HG02798 (cell line): ENCODE data around the gene CEP250.

Source experiments
- ATAC-seq: cut with Tn5 transposase; IDR thresholded peaks from one replicate; pipeline ENCODE4 v1.9.1; 2021; ENCODE audit warnings: mild to moderate bottlenecking; ENCODE audit not compliant: unreplicated experiment, poor library complexity

CEP250 gene

DNA sequence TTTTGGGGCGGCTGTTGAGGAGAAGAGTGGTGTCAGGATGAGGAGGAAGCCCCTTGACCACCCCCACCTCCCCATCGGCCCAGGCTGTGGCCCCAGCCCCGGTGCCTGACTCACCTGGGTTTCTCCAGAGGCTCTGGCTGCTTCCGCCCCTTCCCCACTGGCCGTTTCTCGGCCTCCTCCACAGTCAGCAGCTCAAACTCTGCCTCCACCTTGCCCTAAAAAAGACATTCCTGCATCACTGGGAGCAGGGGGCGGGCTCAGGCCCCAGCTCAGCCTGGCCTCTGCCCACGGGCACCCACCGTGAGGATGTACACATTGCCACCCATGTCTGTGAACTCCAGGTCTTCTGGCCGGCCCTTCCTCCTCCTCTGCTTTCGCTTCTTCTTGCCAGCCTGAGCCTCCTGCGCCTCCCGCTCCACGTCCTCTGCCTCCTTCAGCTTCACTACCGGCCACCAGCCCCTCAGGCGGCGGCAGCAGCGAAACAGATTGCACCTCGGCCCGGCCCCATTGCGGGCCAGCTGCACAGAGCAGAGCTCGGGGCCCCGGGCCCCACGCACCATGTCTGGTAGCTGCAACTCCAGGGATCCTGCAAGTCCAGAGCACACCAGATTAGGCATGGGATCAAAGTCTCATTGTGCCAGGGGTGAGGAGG, 103.8 kb downstream of the CEP250 start:
- no peak for ATAC-seq

DNA sequence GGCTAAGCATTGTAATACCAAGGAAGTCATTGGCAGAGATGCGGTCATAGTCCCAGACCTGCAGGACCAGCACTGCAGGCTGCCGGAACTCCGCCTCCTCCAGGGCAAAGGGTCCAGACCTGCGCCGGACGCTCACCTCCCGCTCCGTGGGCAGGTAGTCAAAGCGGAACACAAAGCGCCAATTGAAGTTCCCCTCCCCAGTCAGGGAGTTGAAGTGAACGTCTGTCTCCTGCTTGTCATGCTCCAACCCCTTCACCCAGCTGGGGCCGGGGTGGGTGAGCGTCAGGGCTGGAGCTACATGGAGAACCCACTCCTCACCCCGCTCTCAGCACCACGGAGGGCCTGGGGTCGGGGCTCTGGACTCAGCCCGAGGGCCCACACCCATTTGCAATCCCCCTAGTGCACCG, 104.7 kb downstream of the CEP250 start:
- ATAC-seq, result no peak

DNA sequence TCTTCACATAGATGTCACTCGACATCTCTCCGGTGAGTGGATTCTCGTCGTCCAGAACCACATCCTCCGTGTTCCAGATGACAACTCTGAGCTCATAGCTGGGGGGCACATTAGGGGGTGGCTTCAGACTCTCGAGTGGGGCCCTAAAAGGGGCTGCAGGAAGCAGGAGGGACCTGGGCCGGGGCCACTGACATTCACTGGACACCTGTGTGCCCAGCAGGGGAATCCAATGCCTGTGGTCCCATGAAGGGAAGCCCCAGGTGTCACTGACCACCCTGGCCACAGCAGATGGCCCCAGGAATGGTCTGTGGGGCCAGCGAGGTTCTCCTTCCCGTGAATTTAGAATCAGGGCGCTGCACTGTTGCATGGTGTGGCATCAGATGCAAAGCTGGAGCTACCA, 105.1 kb downstream of the CEP250 start:
- no peak for ATAC-seq

DNA sequence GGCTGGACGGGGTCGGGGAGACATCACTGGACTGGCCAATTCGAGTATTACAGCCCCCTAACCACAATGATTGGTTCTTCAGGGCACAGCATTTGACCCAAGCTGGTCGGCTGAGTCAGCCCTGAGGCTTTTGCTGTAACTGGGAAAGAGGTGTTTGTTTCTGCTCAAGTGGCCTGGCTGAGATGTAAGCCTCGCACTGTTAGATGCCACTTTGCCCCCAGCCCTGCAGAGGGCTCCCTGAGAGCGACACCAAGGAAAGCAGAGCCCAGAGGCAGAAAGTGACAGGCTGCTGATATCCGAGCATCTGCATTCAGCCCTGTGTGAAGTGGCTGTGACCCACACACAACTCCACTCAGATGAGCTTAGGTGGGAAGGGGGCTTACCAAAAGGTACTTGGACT, 105.9 kb downstream of the CEP250 start:
- ATAC-seq, result no peak

DNA sequence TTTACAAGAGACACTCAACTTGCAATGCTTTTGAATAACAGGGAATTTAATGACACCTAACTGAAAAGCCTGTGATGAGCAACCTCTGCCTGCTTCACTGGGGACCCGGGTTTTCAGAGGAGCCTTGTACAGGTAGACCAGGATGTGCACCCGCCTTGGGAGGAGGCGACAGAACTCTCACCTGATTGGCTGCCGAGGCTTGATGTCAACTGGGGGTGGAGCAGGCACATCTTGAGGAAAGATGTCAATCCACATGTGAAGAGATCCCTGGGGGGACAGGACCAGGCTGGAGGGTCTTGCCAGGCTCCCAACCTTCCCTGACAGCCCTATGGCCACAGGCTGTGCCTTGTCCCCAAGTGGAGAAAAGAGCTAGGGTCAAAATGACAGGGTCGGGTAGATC, 106.3 kb downstream of the CEP250 start:
- ATAC-seq, result no peak

DNA sequence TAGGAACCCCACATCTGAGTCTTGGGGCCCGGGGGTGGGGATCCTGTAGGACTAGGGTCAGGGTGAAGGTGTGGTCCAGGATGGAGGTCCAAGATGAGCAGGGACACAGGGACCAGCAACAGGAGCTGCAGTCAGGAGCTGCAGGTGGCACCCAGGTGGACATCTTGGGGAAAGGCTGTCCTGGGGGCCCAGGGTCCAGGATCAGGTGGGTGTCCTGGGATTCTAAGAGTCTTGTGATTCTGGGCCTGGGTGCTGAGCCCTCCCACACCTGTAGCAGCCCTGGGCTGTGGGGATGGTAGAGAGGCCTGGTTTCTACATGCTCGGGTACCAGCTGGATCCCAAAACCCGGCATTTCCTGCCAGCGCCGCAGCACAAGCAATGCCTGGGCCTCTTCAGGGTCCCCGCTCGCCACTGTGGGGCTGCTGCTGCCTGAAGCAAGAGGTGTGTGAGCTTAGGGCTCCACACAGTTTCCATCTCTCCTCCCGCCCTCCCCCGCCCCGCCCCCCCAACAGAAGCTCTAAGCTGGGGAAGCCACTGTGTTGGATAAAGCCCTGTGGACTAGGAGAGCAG, 107.2 kb downstream of the CEP250 start:
- no peak for ATAC-seq

DNA sequence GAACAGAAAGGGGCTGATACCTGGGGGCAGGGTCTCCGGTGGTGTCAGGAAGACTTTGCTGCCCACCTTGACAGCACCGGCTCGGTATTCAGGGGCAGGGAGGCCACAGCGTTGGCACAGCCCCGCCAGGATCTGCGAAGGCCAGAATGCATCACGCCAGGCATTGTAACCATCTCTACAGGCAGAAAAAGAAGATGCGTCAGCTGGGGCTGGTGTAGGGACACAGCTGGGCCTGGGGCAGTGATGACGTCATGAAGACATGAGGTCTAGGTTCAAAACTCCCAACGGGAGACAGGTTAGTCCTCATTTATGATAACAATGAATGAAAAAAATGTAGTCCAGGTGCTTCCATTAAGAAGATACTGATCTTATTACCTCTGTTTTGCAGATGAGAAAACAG, 108.4 kb downstream of the CEP250 start:
- no peak for ATAC-seq

DNA sequence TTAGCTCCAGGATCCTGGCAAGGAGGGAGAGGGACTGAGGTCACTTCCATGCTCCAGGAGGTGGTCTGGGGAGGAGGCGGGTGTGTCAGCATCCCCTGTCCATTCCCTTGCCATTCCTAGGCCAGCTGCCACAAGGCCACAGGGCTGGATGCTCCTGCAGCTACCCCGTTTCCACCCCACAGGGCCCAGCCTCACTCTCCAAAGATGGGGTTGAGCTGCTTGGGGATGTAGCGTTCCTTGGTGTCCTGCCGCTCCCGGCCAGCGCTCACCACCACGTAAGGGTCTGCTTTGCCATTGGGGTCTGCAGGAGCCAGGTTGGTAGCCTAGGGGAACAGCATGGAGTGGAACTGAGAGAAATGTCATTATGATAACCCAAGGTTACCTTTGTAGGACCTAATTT, 109.5 kb downstream of the CEP250 start:
- ATAC-seq, result no peak

DNA sequence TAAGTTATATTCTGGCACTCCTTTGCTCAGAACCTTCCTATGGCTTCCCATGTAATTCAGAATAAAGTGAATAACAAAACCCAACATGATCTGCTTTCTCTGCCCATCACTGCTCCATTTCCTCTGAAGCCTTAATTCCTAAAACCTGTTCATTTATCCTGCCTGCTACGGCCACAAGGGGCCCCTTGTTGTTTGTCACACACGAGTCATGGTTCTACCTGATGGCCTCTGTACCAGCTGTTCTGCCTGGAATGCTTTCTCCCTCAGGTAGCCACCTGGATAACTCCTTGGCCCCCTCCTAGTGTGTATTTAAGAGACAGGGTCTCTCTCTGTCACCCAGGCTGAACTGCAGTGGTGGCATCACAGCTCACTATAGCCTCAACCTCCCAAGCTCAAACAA, 113.2 kb downstream of the CEP250 start:
- no peak for ATAC-seq
